Fibroblast of skin of scalp (primary cell): Measurements from ENCODE around the gene CASP14. TPM values are rescaled to one million over a fixed set of nuclear protein-coding genes. Genes with fewer than 3 reads are reported as not detected.
"Not testable (repeated sequence)": the region's sequence is repeated elsewhere in the genome, so short reads cannot be mapped to it uniquely, and the experiment has no call there.

Experiments
- DNase-seq: peaks from one replicate; pipeline ENCODE4 v3.0.0-alpha.2; 2013
- polyA plus RNA-seq, 2 experiments: library from polyadenylated mRNA; unstranded; fragments of 120-200 nt; gene quantifications; one replicate each; pipeline ENCODE4 v1.2.1, GENCODE V29; 2013; ENCODE audit not compliant: insufficient read length in 2 of 2

The CASP14 gene, protein sequence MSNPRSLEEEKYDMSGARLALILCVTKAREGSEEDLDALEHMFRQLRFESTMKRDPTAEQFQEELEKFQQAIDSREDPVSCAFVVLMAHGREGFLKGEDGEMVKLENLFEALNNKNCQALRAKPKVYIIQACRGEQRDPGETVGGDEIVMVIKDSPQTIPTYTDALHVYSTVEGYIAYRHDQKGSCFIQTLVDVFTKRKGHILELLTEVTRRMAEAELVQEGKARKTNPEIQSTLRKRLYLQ
- not detected for polyA plus RNA-seq (2013, experiment 1 of 2; ENCODE audit: insufficient read length)
- polyA plus RNA-seq (2013, experiment 2 of 2; ENCODE audit: insufficient read length) = 0.12 TPM

DNA sequence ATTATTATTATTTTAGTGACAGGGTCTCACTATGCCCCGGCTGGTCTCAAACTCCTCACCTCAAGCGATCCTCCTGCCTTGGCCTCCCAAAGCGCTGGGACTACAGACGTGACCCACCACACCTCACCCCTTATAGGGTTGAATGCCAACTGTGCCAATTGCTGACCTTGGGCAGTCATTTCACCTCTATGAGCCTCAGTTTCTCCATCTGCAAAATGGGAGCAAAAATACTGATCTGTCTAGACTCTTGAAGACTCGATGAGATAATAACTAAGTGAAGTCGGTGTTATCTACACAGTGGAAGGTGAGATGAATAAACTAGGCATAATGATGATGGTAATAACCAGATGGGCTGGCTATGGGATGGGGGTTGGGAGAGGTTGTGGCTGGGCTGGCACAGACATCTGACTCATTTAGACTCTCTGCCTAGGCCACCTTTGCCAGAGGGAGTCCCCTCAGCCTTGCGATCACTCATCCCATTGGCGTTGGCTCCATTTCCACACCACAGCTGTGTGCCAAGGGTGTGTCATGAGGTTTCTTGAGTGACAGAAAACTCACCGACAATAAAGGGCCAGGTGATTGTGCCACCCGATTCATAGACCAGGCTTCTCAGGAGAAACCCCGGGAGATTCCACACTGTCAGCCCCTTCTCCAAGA, at the start of gene CASP14:
CASP14 (plus strand) TSS at position 596 of the 657 bp plus-strand sequence. CDS start 2,772 bp downstream, outside the sequence.
- no peak for DNase-seq

DNA sequence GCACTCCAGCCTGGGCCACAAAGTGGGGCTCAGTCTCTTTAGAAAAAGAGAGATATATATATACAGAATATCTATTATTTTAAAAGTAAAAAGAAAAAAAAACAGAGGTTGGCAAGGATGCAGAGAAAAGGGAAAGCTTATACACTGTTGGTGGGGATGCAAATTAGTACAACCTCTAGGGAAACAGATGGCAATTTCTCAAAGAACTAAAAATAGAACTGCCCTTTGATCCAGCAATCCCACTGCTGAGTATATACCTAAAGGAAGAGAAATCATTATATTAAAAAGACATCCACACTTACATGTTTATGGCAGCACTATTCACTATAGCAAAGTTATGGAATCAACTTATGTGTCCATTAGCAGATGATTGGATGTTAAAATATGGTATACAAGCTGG, 41.0 kb upstream of the CASP14 start:
- DNase-seq = no peak

DNA sequence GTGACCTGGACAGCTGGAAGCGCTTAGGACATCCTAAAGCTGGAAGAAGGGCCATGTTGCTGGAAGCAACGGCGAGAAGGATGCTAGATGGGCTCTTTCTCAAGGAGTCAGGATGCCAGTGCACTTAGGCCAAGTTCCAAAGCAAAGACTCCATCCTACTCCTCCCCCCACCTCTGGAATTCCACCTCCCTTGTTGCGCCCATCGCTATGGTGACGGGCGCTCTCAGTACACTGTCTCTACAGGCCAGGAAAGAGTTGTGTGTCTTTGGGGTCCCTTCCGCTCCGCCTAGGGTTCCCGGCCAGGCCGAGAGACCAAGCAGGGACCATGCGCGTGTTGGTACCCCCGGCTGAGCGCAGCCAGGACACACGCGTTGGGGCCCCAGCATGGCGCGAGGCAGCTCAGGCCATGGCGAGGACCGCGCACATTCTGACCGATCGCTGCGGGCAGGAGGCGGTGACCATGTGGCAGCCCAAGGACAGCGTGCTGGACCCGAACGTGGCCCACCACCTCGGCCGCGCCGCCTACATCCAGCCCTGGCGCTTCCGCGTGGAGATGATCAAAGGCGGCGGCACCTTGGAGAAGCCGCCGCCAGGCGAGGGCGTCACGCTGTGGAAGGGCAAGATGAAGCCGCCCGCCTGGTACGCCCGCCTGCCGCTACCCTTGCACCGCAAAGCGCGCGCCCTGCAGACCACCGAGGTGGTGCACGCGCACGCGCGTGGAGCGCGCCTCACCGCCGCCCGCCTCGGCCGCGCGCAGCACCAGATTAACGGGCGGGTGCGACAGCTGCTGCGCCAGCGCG, 38.6 kb upstream of the CASP14 start:
- no peak for DNase-seq

DNA sequence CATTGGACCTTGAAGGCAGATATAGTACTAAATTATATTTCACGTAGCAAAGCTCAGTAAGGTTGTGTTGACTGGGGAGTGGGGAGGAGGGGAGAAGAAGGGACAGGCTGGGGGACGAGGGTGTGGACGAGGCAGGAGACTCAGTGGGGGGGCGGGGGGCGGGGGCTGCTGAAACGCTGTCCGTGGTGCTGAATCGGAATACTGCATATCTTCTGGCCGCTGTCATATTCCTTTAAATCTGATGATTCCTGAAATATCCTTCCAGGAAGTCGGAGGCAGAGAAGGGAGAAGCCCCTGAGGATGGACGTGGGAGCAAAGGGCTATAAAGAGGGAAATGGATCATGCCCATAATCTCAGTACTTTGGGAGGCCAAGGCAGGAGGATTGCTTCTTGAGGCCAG, 34.7 kb upstream of the CASP14 start:
- DNase-seq = no peak

DNA sequence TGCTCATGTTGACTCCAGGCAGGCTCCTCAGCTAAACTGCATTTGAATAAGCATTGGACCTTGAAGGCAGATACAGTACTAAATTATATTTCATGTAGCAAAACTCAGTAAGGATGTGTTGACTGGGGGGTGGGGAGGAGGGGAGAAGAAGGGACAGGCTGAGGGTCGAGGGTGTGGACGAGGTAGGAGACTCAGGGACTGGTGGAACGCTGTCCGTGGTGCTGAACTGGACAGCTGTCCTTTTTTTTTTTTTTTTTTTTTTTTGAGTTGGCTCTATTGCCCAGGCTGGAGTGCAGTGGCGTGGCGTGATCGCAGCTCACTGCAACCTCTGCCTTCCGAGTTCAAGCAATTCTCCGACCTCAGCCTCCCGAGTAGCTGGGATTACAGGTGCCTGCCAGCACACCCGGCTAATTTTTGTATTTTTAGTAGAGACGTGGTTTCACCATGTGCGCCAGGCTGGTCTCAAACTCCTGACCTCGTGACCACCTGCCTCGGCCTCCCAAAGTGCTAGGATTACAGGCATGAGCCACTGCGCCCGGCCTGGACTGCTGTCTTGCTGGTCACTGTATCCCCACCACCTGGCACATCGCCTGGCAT, 33.2 kb upstream of the CASP14 start:
- peak; percentile 9 for DNase-seq

DNA sequence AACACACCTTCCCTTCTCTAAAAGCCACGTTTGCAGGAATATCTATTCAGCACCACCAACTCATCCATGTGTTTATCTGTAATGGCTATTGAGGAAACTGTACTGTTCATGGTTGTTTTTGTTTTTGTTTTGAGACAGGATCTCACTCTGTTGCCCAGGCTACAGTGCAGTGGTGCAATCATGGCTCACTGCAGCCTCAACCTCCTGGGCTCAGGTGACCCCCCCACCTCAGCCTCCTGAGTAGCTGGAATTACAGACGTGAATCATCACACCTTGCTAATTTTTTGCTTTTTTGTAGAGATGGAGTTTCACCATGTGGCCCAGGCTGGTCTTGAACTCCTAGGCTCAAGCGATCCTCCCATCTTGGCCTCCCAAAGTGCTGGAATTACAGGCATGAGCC, 30.4 kb upstream of the CASP14 start:
- DNase-seq = not testable (repeated sequence)

DNA sequence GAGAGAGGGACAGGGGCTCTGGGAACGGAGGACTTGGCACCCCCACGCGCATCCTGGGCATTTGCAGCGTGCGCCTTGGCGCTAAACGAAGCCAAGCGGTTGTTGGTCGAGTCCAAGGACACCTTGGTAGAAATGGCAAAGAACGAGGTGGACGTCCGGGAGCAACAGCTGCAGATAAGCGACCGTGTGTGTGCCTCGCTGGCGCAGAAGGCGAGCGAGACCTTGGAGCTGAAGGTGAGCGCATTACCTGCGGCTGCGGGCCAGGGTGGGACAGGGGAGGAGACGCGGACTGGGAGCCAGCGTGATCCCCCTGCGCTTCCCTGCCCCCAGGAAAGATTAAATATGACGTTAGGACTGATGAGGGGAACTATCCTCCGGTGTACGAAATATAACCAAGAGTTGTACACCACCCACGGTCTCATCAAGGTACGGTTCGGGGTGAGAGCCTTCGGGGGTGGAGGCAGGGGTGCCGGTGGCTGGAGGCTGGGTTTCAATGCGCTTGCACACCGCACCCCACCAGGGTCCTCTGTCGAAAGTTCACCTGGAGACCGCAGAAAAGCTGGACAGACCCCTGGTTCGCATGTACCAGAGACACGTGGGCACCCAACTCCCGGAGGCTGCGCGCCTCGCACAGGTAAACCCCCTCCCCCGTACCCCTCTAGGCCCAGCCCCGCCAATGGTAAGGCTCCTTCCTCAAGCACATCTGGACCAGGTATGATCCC, 27.8 kb upstream of the CASP14 start:
- DNase-seq = no peak

DNA sequence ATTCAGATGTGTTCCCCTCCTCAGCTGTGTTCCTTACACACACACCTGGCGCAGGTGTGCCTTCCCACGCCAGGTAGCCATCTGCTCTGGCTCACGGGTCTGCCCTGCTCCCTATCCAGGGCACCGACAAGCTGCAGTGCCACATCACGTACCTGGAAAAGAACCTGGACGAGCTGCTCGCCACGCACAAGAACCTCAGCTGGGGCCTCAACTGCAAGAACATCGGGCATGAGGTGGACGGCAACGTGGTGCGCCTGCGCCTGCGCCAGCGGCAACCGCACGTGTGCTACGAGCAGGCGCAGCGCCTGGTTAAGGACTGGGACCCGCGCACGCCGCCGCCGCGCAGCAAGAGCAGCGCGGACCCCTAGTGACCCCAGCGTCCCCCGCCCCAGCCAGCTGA, 26.5 kb upstream of the CASP14 start:
- DNase-seq = no peak

DNA sequence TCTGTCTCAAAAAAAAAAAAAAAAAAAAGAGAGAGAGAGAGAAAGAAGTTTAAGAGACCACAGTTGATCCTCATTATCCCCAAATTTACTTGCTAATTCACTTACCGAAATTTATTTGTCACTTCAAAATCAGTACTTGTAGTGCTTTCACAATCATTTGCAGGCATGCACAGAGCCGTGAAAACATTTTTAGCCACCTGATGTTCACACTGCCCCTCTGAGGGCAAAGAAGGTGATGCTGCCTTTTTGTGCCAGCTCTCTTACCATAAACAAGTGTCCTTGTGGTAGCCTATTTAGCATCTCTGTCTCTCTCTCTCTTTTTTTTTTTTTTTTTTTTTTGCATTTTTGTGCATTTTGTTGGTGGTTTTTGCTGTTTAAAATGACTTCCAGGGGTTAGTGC, 24.1 kb upstream of the CASP14 start:
- no peak for DNase-seq

DNA sequence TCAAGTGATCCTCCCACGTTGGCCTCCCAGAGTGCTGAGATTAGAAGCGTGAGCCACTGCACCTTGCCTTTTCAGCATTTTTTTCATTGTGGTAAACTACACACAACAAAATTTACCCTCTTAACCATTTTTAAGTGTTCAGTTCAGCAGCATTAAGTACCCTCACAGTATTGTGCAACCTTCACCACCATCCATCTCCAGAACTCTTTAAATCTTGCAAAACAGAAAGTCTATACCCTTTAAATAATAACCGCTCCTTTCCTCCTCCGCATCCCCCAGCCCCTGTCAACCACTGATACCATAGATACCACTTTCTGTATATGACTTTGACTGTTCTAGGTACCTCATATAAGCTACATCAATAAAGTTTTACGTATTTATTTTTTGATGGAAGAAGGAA, 20.8 kb upstream of the CASP14 start:
- DNase-seq = no peak

DNA sequence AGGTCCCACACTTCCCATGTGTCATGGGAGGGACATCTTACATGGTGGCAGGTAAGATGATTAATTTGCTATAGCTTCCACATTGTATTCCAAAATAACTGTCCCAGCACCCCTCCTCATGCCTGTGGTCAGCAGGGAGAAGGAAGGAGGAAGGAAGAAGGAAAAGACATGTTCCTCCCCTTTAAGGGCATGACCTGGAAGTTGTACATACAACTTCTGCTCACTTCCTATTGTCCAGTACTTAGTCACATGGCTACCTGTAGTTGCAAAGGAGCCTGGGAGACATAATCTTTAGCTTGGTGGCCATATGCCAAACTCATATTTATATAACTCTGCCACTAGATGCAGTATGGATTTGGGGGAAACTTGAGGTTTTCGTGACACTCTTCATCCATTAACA, 17.6 kb upstream of the CASP14 start:
- no peak for DNase-seq

DNA sequence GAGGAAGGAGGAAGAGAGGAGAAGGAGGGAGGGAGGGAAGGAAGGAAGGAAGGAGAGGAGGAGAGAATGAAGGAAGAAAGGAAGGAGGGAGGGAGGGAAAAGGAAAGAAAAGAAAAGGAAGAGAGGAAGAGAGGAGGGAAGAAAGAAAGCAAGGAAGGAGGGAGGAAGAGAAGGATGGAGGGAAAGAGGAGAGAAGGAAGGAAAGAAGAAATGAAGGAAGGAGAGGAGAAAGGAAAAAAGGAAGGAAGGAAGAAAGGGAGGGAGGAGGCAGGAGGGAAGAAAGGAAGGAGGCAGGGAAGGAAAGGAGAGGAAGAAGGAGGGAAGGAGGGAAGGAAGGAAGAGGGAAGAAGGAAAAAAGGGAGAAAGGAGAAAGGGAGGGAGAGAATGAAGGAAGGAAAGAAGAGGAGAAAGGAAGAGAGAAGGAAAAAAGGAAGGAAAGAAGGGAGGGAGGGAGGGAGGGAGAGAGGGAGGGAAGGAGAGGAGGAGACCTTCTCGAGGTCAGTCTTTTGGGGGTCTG, 13.4 kb upstream of the CASP14 start:
- DNase-seq = no peak

DNA sequence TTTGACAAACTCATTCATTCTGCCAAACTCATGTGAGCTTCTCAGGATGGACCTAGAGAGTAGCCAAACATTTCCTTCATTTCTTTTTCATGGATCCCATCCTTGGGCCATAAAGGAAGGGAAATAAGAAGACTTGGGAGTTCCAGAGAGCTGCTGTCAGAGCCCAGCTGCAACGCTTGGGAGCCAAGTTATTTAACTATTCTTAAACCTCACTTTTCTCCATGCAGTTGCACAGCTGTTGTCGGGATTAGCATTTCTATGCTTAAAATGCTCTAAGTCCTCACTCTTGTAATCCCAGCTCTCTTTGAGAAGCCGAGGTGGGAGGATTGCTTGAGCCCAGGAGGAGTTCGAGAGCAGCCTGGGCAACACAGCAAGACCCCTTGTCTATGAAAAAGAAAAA, 11.7 kb upstream of the CASP14 start:
- DNase-seq = no peak

DNA sequence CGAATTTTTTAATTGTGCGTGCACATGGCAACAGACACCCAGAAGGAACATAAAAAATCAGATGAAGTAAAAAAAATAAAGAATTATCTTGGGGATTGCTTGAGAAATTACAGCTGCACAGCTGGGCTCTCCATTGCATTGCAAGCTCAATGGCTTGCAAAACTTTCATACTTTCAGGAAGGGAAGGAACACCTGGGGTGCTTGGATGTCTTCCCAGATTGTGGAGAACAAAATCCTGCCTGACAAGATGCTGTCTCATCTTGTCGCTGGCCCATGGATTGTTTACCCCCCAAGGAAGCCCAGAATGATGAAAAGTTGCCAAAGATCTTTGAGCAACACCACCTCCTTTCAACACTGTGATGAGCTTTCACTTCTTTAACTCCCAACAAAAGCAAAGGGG, 11.0 kb upstream of the CASP14 start:
- peak; percentile 53 for DNase-seq

DNA sequence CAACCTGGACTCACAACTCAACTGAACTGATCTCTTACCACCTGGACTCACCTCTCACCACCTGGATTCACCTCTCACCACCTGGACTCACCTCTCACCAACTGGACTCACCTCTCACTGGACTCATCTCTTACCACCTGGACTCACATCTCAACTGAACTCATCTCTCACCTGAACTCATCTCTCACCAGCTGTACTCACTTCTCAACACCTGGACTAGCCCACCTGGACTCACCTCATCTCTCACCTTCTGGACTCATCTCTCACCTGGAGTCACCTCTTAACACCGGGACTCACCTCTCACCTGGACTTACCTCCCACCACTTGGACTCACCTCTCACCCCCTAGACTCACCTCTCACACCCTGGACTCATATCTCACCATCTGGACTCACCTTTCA, 7.3 kb upstream of the CASP14 start:
- DNase-seq = no peak

DNA sequence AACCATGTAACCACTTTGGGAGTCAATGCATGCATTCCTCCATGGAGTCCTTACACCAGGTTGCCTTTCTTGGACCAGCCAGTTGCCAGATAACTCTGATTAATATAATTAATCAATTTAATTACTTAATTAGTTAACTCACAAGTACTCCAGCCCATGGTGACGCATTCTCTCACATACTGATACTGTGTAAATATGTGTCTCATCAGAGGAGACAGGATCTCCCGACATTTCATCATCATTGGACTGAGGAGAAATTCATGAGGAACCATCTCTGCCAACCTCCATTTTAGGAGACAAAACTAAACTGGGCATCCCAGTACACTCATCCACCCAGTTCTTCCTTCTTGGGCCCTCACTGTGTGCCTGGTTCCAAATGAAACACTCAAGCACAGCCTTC, 6.5 kb upstream of the CASP14 start:
- no peak for DNase-seq

DNA sequence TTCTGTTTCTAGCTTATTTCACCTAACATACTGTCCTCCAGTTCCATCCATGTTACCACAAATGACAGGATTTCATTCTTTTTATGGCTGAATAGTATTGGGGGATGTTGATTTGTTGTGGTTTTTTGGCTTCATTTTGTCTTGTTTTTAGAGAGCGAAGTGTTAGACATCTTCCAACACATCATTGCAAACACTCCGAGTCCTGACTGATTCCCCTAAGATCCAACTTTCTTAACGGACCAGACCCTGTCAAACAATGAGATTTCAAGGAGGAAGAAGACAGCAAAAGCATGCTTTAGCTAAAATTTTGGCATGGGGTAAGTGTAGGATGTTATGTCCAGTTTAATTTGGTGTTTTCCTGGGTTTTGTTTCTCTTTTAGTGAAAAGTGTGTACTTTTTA, 3.8 kb upstream of the CASP14 start:
- no peak for DNase-seq

DNA sequence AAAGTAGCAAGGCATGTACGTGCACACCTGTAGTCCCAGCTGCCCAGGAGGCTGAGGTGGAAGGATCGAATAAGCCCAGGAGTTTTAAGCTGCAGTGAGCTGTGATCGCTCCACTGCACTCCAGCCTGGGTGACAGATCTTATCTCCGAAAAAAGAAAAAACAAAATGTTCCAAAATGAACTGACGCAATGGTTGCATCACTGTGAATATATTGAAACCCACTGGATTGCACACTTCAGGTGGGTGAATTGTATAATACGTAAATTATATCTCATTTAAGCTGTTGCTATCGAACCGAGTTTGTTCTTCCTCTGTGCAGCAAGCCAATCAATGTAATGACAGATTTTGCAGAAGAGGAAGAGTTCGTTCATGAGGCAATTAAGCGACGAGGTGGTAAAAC, 1.6 kb upstream of the CASP14 start:
- DNase-seq = no peak

DNA sequence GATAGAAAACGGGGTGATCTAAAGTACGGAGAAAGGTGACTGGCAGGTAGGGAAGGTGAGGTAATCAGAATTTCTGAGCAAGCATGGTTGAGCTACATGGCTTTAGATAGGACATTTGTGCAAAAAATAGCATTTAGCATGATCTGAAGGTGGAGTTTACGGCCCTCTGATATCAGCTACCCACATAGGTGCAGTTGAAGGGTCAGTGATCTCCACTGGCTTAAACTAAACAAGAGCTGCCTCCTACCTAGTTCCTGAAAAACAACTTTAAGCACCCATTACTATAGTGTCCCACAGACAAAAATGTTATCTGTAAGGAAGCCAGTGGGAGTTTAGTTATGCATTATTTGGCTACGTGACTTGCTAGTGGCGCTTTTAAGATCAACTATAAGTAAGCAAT, 1.2 kb upstream of the CASP14 start:
- DNase-seq = no peak

DNA sequence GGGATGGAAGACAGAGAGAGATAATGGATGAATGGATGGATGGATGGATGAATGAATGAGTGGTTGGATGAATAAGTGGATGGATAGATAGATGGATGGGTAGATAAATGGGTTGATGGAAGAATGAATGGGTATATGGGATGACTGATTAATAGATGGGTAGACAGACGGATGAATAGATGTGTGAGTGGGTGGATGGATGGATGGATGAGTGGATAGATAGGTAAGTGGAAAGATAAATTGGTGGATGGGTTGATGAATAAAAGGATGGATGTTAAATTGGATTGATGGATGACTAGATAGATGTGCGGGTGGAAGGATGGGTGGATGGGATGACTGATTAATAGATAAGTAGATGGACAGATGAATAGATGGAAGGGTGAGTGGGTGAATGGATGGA, 1.4 kb downstream of the CASP14 start:
- no peak for DNase-seq

DNA sequence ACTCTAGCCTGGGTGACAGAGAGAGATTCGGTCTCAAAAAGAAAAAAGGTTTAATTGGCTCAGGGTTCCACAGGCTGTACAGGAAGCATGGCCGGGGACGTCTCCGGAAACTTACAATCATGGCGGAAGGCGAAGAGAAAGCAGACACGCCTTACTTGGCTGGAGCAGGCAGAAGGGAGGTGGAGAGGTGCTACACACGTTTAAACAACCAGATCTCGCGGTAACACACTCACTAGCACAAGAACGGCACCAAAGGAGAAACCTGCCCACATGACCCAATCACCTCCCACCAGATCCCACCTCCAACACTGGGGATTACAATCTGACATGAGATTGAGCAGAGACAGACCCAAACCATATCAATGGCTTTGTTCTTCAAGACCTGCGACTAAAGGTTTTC, 12.8 kb downstream of the CASP14 start:
- no peak for DNase-seq

DNA sequence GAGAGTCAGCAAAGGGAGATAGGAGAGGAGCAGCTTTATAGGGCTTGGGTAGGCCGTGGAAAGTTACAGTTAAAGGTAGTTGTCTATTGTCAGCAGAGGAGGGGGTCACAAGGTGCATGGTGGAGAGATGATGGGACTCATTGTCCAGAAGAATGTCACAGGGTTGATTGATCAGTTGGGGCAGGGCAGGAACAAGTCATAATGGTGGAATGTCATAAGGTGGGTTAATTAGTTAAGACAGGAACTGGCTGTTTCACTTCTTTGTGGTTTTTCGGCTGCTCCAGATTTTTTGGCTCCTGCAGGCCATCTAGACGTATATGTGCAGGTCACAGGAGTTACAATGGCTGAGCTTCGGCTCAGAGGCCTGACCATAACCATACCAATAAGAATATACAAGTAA, 21.1 kb downstream of the CASP14 start:
- not testable (repeated sequence) for DNase-seq
